Testis (tissue), 2 donors: ENCODE data around the gene MAD2L1BP.

Experiments used
- CTCF ChIP-seq, 3 experiments: fragments of 450-650 bp in 2 of 3; fragments of 200-600 bp in 1 of 3; sonication (generic) in 1 of 3; IDR thresholded peaks; one replicate each; pipeline ENCODE4 v1.5.1; 2016 to 2019; ENCODE audit warnings: antibody characterized with exemption in 3 of 3, mild to moderate bottlenecking in 2 of 3, moderate library complexity in 1 of 3
- POLR2A ChIP-seq: fragments of 450-650 bp; IDR thresholded peaks from one replicate; pipeline ENCODE4 v1.6.1; 2017; ENCODE audit warnings: antibody characterized with exemption, mild to moderate bottlenecking, moderate library complexity

- TF ChIP-seq CTCF (IDR thresholded peaks at IDR 0.05) (no peak), POLR2A (no peak)
Observed at GRCh38 chr6:43645613-43645964, 9.9 kb downstream of the MAD2L1BP start.
